Muscle layer of duodenum (tissue), 2 donors: Measurements from ENCODE around the gene TNFAIP8L2.
"Not testable (repeated sequence)": the region's sequence is repeated elsewhere in the genome, so short reads cannot be mapped to it uniquely, and the experiment has no call there.

ENCODE experiments used
- H3K27ac ChIP-seq: one replicate; pipeline ENCODE4 v1.7.0; 2013; ENCODE audit warnings: mild to moderate bottlenecking, low read length
- H3K27me3 ChIP-seq: one replicate; pipeline ENCODE4 v1.7.0; 2013; ENCODE audit warnings: low read depth, mild to moderate bottlenecking, control low read depth, low read length
- H3K36me3 ChIP-seq, 2 donors: one replicate each; pipeline ENCODE4 v1.7.0; 2013; ENCODE audit warnings: low read length in 2 of 2, control low read depth in 1 of 2, mild to moderate bottlenecking in 1 of 2; ENCODE audit not compliant: insufficient read depth in 2 of 2, control insufficient read depth in 1 of 2
- H3K4me1 ChIP-seq, 2 donors: one replicate each; pipeline ENCODE4 v1.7.0; 2013; ENCODE audit warnings: low read length in 2 of 2, mild to moderate bottlenecking in 2 of 2, control low read depth in 1 of 2, moderate library complexity in 1 of 2; ENCODE audit not compliant: insufficient read depth in 2 of 2, control insufficient read depth in 1 of 2
- H3K4me3 ChIP-seq, 2 donors: one replicate each; pipeline ENCODE4 v1.7.0; 2013; ENCODE audit warnings: low read length in 2 of 2, low read depth in 1 of 2, mild to moderate bottlenecking in 1 of 2
- H3K9me3 ChIP-seq, 2 donors: one replicate each; pipeline ENCODE4 v1.7.0; 2013; ENCODE audit warnings: low read length in 2 of 2, control low read depth in 1 of 2, mild to moderate bottlenecking in 1 of 2; ENCODE audit not compliant: control insufficient read depth in 1 of 2
- donor health status: healthy.

Gene TNFAIP8L2

DNA sequence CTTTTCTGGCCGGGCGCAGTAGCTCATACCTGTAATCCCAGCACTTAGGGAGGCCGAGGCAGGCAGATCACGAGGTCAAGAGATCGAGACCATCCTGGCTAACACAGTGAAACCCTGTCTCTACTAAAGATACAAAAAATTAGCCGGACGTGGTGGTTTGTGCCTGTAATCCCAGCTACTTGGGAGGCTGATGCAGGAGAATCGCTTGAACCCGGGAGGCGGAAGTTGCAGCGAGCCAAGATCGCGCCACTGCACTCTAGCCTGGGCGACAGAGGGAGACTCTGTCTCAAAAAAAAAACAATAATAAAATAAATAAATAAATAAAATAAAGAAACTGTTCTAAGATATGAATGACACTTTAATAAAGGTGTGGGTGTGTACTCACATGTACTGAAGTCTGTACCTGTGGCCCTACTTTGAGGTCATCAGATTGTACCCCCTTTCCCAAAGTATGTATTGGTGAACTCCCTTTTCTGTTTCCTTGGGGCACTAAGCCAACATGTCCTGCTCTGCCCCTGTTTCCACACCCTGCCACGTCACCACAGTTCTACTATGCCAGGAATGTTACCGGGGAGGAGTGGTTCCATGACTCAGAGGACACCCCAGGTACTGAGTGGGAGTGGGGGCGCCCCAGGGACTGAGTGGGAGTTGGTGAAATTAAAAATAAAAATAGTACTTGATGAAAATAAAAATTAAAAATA, 38.6 kb downstream of the TNFAIP8L2 start:
- not testable (repeated sequence) for H3K9me3 ChIP-seq, H3K4me1 ChIP-seq, H3K27me3 ChIP-seq, H3K27ac ChIP-seq, H3K4me3 ChIP-seq
- H3K36me3 ChIP-seq: peaks cover 0 to 12% of the 10 kb centered on the region in 2 donors

DNA sequence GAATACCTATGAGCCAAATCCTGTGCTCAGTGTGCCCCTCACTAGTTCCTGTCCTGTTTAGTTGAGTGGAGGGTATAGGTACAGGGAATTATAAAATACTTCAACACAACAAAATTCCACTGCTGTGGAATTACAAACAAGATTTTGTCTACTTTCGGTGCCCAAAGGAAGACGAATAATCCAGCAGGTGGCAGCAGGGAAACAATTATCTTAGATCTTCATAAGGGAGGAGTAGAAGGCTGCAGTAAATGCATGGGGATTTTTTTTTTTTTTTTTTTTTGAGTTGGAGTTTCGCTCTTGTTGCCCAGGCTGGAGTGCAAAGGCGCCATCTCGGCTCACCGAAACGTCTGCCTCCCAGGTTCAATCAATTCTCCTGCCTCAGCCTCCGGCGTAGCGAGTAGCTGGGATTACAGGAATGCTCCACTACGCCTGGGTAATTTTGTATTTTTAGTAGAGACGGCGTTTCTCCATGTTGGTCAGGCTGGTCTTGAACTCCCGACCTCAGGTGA, 39.9 kb downstream of the TNFAIP8L2 start:
- peaks cover 5 to 10% of the 10 kb centered on the region in 2 donors for H3K4me1 ChIP-seq
- H3K36me3 ChIP-seq: peaks cover 0 to 12% of the 10 kb centered on the region in 2 donors
- peak overlapping the region; percentile 18 for H3K27ac ChIP-seq
- H3K9me3 ChIP-seq: no peaks in the 10 kb centered on the region
- H3K4me3 ChIP-seq: no peak overlapping the region
- H3K27me3 ChIP-seq: no peaks in the 10 kb centered on the region

DNA sequence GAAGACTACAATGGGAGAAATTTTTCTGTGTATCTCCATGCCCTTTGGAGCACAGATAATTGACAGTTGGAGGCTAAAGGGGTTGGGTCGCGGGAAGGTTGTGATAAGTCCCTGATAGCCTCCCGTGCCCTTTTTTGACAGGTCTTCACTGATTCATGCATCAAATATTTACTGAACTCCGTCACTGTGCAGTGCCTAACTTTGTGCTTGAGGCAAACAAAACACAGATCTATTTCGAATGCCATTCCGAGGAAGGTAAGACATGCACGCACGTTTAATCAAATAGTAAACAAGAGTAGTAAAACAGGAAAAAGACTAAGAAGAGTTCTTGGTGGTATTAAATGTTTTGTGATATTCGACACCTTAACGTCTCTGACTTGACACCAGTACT, 41.4 kb downstream of the TNFAIP8L2 start:
- H3K4me3 ChIP-seq: peak overlapping the region; percentile 90 to 99
- H3K9me3 ChIP-seq: no peaks in the 10 kb centered on the region
- H3K27me3 ChIP-seq: no peaks in the 10 kb centered on the region
- H3K36me3 ChIP-seq: peaks cover 0 to 13% of the 10 kb centered on the region in 2 donors
- peaks cover 5 to 19% of the 10 kb centered on the region in 2 donors for H3K4me1 ChIP-seq
- peak overlapping the region; percentile 98 for H3K27ac ChIP-seq

DNA sequence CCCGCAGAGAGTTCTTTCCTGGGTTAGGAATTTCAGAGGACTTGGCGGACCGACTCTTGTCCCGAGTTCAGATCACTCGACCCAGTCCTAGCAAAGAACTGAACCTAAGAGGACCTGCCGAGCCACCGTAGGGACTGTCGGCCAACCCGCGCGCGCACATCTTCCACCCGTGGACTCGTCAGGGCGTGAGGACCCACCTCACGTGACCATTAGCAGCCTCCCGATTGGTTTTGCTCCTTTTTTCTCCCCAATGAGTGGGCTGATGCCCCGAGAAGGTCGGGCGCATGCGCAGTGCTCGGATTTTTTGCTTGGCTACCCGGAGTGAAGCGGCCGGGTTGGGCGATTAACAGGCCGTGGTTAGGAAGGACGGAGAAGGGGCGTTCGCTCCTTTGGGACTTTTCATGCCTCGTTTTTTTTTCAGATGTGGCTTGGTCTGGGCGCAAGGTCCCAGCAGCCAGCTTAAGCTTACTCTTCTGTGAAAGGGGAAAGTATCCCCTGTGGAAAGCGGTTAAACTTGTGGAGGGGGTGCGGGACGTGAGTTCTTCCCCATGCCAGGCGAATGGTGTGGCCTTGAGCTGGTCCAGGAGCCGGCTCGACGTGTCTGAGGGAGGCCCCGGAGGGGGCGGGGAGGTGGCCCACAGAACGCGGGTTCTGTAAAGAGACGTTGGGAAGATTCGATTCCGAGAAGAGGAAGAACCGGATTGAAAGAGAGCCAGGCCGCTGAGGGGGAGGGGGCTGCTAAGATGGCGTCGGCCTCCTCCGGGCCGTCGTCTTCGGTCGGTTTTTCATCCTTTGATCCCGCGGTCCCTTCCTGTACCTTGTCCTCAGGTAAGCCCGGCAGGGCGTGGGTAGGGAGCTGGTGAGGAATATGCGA, 42.0 kb downstream of the TNFAIP8L2 start, which contains the start of gene PIP5K1A:
TSS of gene PIP5K1A (plus strand) at position 299 of the 874 bp plus-strand sequence. CDS start at position 744, 445 bp downstream.
- H3K27ac ChIP-seq: peak within 1 kb of the TSS; percentile 98
- H3K9me3 ChIP-seq: no peaks in the 10 kb centered on the region
- peaks cover 5 to 19% of the 10 kb centered on the region in 2 donors for H3K4me1 ChIP-seq
- peak within 1 kb of the TSS; percentile 90 to 99 for H3K4me3 ChIP-seq
- H3K36me3 ChIP-seq: peaks cover 0 to 18% of the 10 kb centered on the region in 2 donors
- H3K27me3 ChIP-seq: no peaks in the 10 kb centered on the region

DNA sequence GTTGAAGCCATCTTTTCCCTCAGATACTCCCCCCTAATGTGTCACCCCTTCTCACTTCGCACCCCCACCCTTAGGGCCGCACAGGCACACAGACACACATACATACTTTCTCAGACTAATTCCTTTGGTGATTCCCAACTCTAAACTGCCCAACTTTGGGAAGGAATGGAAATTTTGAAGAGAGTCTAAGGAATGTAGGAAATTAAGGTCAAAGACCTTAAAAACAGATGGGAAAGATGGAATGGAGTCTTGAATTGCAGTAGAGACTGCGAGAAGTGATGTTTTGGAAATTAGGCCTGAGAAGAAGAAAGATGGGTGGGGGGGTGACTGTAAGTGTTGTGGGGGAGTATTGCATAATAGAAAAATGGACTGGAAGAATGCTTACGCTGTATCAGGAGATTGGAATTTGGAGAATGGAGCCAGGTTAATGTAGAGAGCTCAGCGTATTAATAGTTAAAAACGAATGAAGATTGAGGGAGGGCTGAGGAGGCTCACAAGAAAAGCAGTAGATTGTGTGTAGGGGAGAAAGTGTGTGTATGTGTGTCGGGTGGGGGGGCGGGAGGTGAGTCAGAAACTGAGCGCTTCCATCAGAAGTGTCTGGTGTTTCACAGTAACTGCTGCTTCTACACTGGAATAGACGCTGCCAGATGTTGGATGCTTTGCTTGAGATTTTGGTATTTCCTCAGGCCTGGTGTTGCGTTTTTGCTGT, 43.6 kb downstream of the TNFAIP8L2 start:
- no peaks in the 10 kb centered on the region for H3K9me3 ChIP-seq
- H3K4me1 ChIP-seq: peaks cover 5 to 28% of the 10 kb centered on the region in 2 donors
- H3K27ac ChIP-seq: peak overlapping the region; percentile 98
- H3K27me3 ChIP-seq: no peaks in the 10 kb centered on the region
- peaks cover 0 to 18% of the 10 kb centered on the region in 2 donors for H3K36me3 ChIP-seq
- peak overlapping the region; percentile 90 to 99 for H3K4me3 ChIP-seq

DNA sequence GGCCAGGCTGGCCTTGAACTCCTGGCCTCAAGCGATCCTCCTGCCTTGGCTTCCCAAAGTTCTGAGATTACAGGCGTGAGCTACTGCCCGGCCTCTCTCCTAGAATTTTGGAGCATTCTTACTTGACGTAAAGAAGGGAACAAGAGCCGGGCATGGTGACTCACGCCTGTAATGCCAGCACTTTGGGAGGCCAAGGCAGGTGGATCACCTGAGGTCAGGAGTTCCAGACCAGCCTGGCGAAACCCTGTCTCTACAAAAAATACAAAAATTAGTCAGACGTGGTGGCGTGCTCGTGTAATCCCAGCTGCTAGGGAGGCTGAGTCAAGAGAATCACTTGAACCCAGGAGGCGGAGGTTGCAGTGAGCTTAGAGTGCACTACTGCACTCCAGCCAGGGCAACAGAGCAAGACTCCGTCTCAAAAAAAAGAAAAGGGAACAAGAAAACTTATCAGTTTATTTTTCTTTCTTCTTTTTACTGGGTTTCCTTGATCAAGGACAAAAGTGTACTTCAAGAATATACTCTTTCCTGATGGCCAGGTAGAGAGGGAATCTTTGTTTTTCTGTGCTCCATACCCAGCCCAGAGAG, 49.0 kb downstream of the TNFAIP8L2 start:
- H3K36me3 ChIP-seq: peaks cover 3 to 21% of the 10 kb centered on the region in 2 donors

More for the DNA sequence above, 49.0 kb downstream of the TNFAIP8L2 start:
- H3K4me3 ChIP-seq, H3K9me3 ChIP-seq, H3K27ac ChIP-seq, H3K27me3 ChIP-seq: not testable (repeated sequence)
- peaks cover 4 to 33% of the 10 kb centered on the region in 2 donors for H3K4me1 ChIP-seq
